ENCODE data around the gene TUFT1.
A peak's percentile ranks its signal among the peaks of the same experiment; 100 is the strongest.

The TUFT1 gene

GRCh38 chr1:151513626-151514121 lies 26.4 kb upstream of the TUFT1 start:
- TF ChIP-seq, protein P1, sequence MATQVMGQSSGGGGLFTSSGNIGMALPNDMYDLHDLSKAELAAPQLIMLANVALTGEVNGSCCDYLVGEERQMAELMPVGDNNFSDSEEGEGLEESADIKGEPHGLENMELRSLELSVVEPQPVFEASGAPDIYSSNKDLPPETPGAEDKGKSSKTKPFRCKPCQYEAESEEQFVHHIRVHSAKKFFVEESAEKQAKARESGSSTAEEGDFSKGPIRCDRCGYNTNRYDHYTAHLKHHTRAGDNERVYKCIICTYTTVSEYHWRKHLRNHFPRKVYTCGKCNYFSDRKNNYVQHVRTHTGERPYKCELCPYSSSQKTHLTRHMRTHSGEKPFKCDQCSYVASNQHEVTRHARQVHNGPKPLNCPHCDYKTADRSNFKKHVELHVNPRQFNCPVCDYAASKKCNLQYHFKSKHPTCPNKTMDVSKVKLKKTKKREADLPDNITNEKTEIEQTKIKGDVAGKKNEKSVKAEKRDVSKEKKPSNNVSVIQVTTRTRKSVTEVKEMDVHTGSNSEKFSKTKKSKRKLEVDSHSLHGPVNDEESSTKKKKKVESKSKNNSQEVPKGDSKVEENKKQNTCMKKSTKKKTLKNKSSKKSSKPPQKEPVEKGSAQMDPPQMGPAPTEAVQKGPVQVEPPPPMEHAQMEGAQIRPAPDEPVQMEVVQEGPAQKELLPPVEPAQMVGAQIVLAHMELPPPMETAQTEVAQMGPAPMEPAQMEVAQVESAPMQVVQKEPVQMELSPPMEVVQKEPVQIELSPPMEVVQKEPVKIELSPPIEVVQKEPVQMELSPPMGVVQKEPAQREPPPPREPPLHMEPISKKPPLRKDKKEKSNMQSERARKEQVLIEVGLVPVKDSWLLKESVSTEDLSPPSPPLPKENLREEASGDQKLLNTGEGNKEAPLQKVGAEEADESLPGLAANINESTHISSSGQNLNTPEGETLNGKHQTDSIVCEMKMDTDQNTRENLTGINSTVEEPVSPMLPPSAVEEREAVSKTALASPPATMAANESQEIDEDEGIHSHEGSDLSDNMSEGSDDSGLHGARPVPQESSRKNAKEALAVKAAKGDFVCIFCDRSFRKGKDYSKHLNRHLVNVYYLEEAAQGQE (IDR thresholded peaks at IDR 0.05; ENCODE audit: low read depth), result no peak
- no peak for TF ChIP-seq TCF12 (IDR thresholded peaks at IDR 0.05; ENCODE audit: low read depth)
- TF ChIP-seq CEBPB (IDR thresholded peaks at IDR 0.05), result peak; percentile 91
- TF ChIP-seq EGR1 (IDR thresholded peaks at IDR 0.05), result no peak
- no peak for TF ChIP-seq ZBTB7A (IDR thresholded peaks at IDR 0.05; ENCODE audit: low read depth)
- no peak for TF ChIP-seq NFIC (IDR thresholded peaks at IDR 0.05)

DNA sequence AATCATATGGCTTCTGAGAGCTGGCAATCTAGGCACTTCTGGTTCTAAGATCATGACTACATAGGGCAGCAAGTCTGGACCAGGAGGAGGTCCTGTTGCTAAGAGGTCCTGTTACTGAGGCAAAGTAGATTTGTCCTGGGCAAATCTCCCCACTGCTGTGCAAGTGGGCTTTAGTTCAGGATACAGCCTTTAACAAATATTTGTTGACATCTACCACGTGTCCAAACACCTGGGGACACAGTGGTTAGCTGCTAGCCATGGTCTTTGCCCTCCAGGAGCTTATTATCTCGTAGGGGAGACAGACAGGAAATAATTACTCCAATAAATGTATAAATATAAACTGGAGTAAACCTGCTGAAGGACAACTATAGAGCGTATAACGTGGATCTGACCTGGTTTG lies 25.7 kb upstream of the TUFT1 start:
- no peak for TF ChIP-seq RAD21 (IDR thresholded peaks at IDR 0.05; ENCODE audit: low read depth)

- TF ChIP-seq TCF12 (IDR thresholded peaks at IDR 0.05; ENCODE audit: low read depth) (no peak), YY1 (IDR thresholded peaks at IDR 0.05; ENCODE audit: low read depth) (no peak), RAD21 (IDR thresholded peaks at IDR 0.05; ENCODE audit: low read depth) (no peak), ZBTB7A (IDR thresholded peaks at IDR 0.05; ENCODE audit: low read depth) (no peak), EGR1 (IDR thresholded peaks at IDR 0.05) (no peak), TEAD4 (IDR thresholded peaks at IDR 0.05) (no peak), NFIC (IDR thresholded peaks at IDR 0.05) (no peak), CEBPB (IDR thresholded peaks at IDR 0.05) (no peak), CREB1 (IDR thresholded peaks at IDR 0.05; ENCODE audit: low read depth) (no peak), FOXM1 (IDR thresholded peaks at IDR 0.05; ENCODE audit: borderline replicate concordance, low read depth) (no peak), EP300 (IDR thresholded peaks at IDR 0.05; ENCODE audit: borderline replicate concordance) (no peak), USF1 (IDR thresholded peaks at IDR 0.05) (no peak), TAF1 (IDR thresholded peaks at IDR 0.05; ENCODE audit: low read depth) (no peak)
- TF ChIP-seq, protein P2, sequence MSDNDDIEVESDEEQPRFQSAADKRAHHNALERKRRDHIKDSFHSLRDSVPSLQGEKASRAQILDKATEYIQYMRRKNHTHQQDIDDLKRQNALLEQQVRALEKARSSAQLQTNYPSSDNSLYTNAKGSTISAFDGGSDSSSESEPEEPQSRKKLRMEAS (IDR thresholded peaks at IDR 0.05), result no peak
- TF ChIP-seq, protein P1 (IDR thresholded peaks at IDR 0.05; ENCODE audit: low read depth), result no peak
Observed at GRCh38 chr1:151515265-151515664, 24.8 kb upstream of the TUFT1 start.

DNA sequence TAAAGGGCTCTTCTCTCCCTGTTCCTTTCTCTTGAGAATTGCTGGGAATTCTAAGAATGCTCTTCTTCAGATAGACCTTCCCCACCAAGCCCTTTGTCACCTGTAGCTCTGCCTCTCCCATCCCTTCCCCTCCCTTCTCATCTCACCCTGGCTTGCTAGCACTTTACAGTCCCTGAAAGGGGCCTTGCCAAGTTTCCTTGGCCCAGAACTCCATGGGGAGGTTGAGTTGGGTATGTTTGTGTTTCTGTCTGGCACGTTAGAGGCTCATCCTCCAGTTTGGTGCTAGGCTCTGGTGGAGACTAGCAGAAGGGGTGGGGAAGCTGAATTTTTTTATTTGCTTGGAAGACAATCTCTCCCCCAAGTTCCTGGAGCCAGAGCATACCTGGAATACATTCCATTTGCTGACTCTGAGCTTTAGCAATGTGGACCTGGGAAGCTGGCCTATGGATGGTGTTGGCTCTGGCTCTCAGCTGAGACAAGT lies 24.0 kb upstream of the TUFT1 start:
- TF ChIP-seq NFIC (IDR thresholded peaks at IDR 0.05) (peak; percentile 71), TEAD4 (IDR thresholded peaks at IDR 0.05) (peak; percentile 94), FOXM1 (IDR thresholded peaks at IDR 0.05; ENCODE audit: borderline replicate concordance, low read depth) (no peak), TAF1 (IDR thresholded peaks at IDR 0.05; ENCODE audit: low read depth) (no peak), EGR1 (IDR thresholded peaks at IDR 0.05) (no peak), CREB1 (IDR thresholded peaks at IDR 0.05; ENCODE audit: low read depth) (no peak), USF1 (IDR thresholded peaks at IDR 0.05) (no peak), CEBPB (IDR thresholded peaks at IDR 0.05) (no peak), TCF12 (IDR thresholded peaks at IDR 0.05; ENCODE audit: low read depth) (peak; percentile 79), RAD21 (IDR thresholded peaks at IDR 0.05; ENCODE audit: low read depth) (peak; percentile 14; the same call in 1 of the 2 replicates), YY1 (IDR thresholded peaks at IDR 0.05; ENCODE audit: low read depth) (no peak), ZBTB7A (IDR thresholded peaks at IDR 0.05; ENCODE audit: low read depth) (no peak), EP300 (IDR thresholded peaks at IDR 0.05; ENCODE audit: borderline replicate concordance) (peak; percentile 60; the same call in 1 of the 2 replicates)
- TF ChIP-seq, protein P1 (IDR thresholded peaks at IDR 0.05; ENCODE audit: low read depth), result no peak
- TF ChIP-seq, protein P2 (IDR thresholded peaks at IDR 0.05), result no peak; the same call in 1 of the 2 replicates

DNA sequence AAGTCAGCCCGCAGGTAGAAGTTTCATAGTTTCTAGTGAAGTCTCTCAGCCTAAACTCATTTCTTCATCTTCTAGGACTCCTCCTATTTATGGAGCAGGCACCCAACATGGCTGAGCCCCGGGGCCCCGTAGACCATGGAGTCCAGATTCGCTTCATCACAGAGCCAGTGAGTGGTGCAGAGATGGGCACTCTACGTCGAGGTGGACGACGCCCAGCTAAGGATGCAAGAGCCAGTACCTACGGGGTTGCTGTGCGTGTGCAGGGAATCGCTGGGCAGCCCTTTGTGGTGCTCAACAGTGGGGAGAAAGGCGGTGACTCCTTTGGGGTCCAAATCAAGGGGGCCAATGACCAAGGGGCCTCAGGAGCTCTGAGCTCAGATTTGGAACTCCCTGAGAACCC lies 21.7 kb upstream of the TUFT1 start:
- TF ChIP-seq TAF1 (IDR thresholded peaks at IDR 0.05; ENCODE audit: low read depth), result no peak
- no peak for TF ChIP-seq RAD21 (IDR thresholded peaks at IDR 0.05; ENCODE audit: low read depth)
- no peak for TF ChIP-seq EGR1 (IDR thresholded peaks at IDR 0.05)
- no peak for TF ChIP-seq CEBPB (IDR thresholded peaks at IDR 0.05)

Data from Ishikawa (cell line).